ENCODE measurements around the gene SP3. TPM values are rescaled to one million over a fixed set of nuclear protein-coding genes. Genes with fewer than 3 reads are reported as not detected.
"Not testable (repeated sequence)": the region's sequence is repeated elsewhere in the genome, so short reads cannot be mapped to it uniquely, and the experiment has no call there.

SP3 gene
- total RNA-seq, 1 experiment from 2014 or later = 98.8 TPM

GRCh38 chr2:173891315-173892037, 73.7 kb downstream of the SP3 start:
- DNase-seq (ENCODE audit: low read depth) = no peak

GRCh38 chr2:173889464-173889863, 75.7 kb downstream of the SP3 start:
- not testable (repeated sequence) for DNase-seq (ENCODE audit: low read depth)

DNA sequence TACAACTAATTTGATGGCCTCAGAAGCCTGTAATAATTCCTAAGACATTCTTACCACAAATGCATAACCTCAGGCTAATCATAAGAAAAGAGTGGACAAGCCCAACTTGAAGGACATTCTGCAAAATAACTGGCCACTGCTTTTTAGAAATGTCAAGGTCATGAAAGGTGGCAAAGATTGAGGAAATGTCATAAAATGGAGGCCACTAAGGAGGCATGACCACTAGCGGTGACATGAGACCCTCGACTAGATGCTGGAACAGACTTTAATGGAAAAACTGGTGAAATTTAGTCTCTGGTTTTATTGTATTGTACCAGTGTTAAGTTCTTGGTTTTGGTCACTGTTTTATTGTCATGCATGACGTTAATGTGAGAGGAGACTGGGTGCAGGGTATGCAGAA, 78.6 kb downstream of the SP3 start:
- no peak for DNase-seq (ENCODE audit: low read depth)

GRCh38 chr2:173884025-173884802, 81.0 kb downstream of the SP3 start:
- DNase-seq (ENCODE audit: low read depth) = peak; percentile 56

- no peak for DNase-seq (ENCODE audit: low read depth)
Observed at GRCh38 chr2:173881886-173882285, 83.3 kb downstream of the SP3 start.

- DNase-seq (ENCODE audit: low read depth) = no peak
Observed at GRCh38 chr2:173881461-173881860, 83.7 kb downstream of the SP3 start.

DNA sequence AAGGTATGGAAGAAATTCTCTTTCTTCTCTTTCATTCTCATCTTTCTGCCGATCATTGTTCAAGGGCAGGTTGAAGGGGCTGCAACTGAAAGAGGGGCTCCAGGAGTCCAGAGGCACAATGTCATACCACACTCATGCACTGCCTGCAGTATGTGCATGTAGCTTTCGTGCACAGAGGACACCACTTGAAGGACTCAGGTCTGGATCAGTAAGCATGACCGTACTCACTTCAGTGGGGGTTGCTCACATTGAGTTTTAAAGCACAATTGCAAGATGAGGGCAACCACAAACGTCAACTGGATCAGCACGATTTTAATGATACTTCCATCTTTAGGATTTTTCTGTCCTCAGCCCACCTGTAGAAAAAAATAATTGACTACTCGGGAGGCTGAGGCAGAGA, 84.6 kb downstream of the SP3 start:
- no peak for DNase-seq (ENCODE audit: low read depth)

DNA sequence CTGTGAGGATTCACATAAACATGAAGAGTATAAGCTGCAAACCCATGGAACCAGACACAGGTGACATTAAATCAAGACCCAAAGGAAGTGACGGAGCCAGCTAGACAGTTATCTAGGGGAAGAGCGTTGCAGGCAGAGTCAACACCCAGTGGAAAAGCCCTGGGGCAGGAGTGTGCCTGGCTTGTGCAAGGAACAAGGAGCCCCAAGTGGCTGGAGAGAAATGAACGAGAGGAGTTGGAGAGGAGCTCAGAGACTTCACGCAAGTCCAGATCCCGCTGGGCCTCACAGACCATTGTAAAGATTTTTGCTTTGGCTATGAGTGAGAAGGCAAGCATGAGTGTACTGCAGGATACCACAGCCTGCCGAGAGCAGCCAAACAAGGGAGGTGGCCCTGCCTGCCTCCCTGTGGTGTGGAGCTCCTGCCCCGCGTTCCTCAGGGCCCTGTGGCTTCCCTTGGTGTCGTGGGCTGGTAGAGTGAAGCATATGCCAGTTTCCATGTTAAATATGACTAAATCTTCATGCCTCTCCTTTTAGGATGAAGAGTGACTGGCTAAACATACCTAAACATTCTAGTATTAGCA, 88.2 kb downstream of the SP3 start:
- no peak for DNase-seq (ENCODE audit: low read depth)

GRCh38 chr2:173874894-173875237, 90.3 kb downstream of the SP3 start:
- no peak for DNase-seq (ENCODE audit: low read depth)

DNA sequence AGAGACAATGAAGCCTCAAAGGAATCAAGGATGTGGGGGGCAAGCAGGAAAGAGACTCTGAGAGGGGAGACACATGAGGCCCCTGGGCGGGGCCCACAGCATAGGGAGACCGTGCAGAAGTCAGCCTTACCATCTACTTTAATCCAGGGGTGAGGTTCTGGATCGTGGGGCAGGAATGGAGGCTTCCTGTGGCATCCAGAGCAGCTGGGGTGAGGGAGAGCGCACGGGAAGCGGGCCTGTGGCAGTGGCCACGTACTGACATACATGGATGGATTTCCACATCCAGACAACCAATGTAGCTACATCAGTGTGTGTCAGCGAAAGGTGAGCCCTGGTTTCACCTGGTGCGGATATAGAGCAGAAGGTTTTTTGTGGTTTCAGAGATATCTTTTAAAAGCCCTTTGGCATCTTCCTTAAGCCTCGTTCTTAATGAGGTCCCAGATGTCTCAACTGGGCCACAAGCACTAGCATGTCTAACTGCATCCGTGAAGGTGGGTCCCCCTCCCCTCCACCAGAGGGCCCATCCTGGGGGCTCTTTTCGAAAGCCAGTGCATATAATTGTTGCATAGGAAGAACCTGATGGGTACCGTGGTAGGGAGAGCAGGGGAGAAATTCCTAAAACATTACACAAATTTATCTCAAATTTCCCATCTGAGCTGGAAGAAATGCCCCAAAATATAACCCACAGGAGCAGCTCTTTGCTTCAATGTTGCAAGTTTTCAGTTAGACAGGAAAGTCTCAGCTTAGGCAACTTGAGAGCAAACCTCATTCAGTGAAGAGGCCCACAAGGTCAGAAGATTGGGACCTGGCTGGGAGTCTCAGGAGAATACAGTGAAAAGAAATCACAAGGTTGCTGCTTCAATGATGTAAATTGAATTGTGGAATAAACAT, 90.9 kb downstream of the SP3 start:
- DNase-seq (ENCODE audit: low read depth) = no peak

DNA sequence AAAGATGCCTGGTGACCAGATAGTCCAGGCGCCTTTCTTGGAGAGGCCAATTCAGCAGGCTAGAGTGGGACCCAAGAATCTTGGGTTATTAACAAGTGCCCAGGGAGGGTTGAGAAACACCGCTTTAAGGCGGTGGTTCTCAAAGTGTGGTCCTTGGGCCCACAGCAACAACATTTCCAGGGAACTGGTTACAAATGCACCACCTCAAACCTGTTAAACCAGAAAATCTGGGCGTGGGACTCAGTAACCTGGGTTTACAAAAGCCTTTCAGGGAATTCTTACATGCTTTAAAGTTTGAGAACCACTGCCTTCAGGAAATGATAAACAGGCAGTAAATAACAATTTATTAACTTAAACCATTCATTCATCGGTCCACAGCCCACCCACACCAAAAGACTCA, 92.5 kb downstream of the SP3 start:
- no peak for DNase-seq (ENCODE audit: low read depth)

DNA sequence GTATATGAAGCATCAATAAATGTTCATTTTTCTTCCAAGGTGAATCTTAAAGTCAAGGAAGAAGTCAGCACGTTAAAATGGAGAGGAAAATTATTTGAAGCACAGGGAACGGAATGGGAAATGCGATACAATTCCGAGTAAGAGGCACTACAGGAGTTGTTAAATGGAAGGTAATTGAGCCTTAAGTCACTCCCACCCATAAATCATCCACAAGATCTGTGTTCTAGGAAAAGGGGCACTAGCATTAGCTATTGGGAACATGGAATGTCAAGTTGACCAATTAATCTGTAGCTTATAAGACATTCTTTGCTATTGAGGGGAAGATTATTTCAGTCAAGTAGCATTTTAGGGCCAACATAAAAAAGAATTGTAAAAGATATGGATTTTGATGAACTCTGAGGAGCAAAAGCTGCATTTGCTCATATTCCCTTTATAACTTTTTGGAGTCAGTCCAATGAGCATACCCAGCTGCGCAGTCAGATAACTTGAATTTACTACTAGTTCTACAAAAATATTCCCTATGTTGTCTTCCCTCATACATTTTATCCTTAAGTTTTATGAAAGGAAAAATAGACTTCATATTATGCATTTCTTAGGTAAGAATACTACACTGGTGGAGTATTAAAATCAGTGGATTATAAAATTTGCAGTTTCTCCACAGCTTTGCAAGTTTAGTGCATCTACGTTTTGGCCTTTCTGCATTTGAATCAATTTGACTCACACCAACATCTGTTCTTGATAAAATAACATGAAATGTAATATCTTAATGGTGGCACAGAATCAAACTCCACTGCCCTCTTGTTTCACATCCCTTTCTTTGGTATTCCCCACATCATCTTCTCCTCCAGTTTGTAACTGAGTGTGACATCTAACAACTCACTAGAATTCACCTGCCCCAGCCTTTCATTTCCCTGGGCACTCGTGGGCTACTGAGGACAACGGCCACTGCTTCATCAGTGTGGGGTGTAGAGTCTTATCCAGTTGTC, 95.6 kb downstream of the SP3 start:
- no peak for DNase-seq (ENCODE audit: low read depth)

GRCh38 chr2:173868406-173868805, 96.8 kb downstream of the SP3 start:
- DNase-seq (ENCODE audit: low read depth) = no peak

DNA sequence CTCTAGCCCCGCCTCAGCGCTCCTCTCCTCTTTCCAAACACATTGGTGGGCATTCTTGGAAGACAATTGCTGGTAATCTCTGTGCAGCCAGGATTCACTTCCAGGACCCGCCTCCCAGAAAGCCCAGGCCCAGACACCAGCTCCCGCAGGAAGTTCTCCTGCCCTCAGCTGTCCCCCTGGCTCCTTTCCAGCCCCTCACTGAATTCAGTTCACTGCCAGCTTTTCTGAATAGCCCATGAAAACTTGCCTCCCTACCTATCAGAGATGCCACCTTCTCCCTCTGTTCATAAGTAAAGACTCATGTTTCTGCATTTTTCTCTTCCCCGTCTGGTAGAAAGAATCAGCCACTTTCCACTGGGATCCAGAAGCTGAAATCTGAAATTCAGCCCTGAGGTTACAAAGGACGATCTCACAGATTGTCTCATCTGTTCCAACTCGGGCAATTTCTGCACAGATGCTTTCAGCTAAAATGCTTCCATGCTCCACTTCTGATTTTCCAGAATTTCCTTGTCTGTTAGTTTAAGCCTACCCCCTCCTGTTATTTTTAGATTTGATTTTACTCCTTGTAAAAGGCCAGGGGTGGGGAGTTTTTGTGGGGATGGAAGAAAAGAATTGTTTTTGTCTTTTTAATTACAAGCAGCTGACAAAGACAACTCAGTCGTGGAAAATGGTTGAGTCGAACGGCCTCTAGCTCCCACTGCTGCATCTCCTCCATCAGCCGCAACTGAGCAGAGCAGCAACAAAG, 98.1 kb downstream of the SP3 start:
- no peak for DNase-seq (ENCODE audit: low read depth)

- DNase-seq (ENCODE audit: low read depth) = no peak
Observed at GRCh38 chr2:173865971-173866873, 99.0 kb downstream of the SP3 start.

DNA sequence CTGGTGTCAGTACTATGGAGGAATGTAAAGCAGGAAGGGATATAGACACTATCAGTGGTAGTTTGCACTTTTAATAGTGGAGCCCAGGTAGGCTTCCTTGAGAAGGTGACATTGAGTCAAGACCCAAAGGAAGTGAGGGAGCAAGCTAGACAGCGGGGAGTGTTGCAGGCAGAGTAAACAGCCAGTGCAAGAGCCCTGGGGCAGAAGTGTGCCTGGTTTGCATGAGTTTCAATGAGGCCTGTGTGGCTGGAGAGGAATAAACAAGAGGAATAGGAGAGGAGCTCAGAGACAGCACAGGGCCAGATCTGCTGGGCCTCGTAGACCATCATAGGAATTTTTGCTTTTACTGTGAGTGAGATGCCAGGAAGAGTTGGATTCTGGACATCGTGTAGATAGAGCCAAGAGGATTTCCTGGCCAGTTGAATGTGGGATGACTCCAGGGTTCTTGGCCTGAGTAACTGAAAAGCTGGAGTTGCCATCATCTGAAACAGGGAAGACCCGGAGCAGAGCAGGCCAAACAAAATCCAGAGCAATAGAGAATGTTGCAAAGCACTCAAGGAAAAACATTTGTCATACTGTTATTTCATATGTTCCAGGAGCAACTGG, 102.5 kb downstream of the SP3 start:
- no peak for DNase-seq (ENCODE audit: low read depth)

DNA sequence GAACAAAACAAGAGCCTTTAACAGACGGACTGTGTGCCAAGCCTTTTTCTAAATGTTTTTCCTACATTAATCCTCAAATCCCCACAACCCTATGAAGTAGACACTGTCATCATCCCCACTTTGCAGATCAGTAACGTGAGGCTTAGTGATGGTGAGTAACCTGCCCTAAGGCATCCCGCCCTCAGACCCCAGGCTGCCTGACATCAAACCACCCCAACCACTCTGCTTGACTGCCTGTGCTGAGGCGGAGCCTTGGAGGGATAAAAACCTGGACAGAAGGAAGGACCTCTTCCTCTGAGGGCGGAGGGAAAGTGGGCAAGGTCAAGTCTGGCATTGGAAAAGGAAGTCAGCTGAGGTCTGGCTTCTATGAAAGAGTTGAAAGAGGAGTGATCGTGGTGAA, 104.6 kb downstream of the SP3 start:
- no peak for DNase-seq (ENCODE audit: low read depth)

GRCh38 chr2:173860082-173860481, 105.1 kb downstream of the SP3 start:
- no peak for DNase-seq (ENCODE audit: low read depth)

DNA sequence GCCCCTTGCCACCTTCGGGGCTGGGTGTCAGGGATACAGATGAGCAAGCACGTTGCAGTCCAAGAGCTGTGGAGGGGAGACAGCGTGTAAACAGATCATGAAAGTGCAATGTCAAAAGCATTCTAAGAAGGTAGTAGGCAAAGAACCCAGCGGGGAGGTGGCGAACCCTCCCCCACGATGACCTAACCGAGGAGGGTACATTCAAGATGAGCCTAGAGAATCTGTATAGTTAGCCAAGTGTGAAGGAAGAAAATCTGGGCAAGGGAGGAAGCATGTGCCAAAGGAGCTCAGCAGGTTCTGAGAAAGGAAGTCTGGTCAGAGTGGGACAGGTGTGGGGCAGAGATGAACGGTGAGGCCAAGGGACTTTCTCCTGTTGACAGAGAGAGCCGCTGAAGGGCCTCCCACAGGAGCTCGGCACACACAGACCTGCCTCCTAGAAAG, 106.9 kb downstream of the SP3 start:
- no peak for DNase-seq (ENCODE audit: low read depth)

Data from M059J (cell line).